Prostate gland (tissue), 2 donors: ENCODE data around the gene PLEKHG1.

Experiments
- POLR2A ChIP-seq: fragments of 450-650 bp; IDR thresholded peaks from one replicate; pipeline ENCODE4 v1.6.1; 2016; ENCODE audit warnings: antibody characterized with exemption, mild to moderate bottlenecking
- POLR2AphosphoS5 ChIP-seq: sonication (generic); formaldehyde crosslinking; IDR thresholded peaks from one replicate; pipeline ENCODE4 v1.6.1; 2017; ENCODE audit warnings: antibody characterized with exemption
- TF ChIP-seq, protein P1 (sequence below), 4 experiments: fragments of 200-600 bp in 2 of 4; fragments of 450-650 bp in 2 of 4; sonication (generic) in 2 of 4; IDR thresholded peaks; 1 replicate in 3 of 4; 2 replicates in 1 of 4; pipeline ENCODE4 v1.5.1; 2016 to 2019; ENCODE audit warnings: antibody characterized with exemption in 4 of 4, mild to moderate bottlenecking in 2 of 4, moderate library complexity in 2 of 4

DNA sequence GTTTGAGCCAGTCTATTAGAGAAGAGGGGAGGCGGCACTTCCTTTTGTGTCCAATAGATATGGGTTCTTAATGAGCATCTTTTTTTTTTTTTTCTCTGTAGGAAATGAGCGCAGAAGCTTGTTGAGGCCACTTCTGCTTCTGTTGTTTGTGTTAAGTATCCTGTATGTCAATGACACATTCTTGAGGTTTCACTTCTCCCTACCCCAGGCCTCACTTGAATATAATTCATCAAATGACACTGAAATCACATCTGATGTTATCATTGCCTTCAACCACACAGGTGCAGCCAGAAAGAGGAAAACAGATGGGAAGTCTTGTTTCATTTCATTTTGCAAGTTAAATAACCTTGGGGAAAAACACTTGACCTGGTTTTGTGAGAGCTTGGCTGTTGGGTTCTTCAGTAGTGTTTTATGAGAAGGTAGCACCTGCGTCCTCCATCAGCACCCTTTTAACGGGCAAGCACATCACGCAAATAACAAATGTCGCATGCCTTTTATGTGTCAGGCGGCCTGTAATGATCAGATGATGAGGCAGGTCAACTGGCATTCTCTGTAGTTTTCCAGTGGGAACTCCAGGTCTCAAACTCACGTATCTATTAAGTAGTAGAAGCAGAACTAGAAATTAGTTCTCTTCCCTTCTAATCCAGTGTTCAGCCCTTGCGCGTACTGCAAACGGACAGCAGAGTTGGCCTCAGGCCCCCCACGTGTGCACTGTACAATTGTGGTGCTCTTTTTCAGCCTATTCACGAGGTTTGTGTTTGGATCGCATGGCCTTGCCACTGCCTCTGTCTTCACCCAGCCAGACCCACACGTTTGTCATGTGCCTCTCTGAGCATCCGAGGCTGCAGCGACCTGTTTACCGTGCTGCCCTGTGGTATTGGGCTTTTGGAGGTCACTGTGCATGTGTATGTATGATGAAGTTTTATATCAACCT, 23.5 kb downstream of the PLEKHG1 start:
- TF ChIP-seq, protein P1, sequence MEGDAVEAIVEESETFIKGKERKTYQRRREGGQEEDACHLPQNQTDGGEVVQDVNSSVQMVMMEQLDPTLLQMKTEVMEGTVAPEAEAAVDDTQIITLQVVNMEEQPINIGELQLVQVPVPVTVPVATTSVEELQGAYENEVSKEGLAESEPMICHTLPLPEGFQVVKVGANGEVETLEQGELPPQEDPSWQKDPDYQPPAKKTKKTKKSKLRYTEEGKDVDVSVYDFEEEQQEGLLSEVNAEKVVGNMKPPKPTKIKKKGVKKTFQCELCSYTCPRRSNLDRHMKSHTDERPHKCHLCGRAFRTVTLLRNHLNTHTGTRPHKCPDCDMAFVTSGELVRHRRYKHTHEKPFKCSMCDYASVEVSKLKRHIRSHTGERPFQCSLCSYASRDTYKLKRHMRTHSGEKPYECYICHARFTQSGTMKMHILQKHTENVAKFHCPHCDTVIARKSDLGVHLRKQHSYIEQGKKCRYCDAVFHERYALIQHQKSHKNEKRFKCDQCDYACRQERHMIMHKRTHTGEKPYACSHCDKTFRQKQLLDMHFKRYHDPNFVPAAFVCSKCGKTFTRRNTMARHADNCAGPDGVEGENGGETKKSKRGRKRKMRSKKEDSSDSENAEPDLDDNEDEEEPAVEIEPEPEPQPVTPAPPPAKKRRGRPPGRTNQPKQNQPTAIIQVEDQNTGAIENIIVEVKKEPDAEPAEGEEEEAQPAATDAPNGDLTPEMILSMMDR (IDR thresholded peaks at IDR 0.05), result no peak
- TF ChIP-seq POLR2AphosphoS5 (no peak), POLR2A (no peak)
